ENCODE measurements around the gene MYBBP1A. TPM values are rescaled to one million over a fixed set of nuclear protein-coding genes. Genes with fewer than 3 reads are reported as not detected.

Gene MYBBP1A
- total RNA-seq, 2 donors from 2014 or later, result 28.1 to 41.6 TPM

- intact Hi-C loops (cut with DNase I, micrococcal nuclease), result no loop called here
- DNase-seq, result no peak
- ATAC-seq, result no peak
These were observed 13.0 kb downstream of the MYBBP1A start for GRCh38 chr17:4542003-4542725.

GRCh38 chr17:4541328-4542002, 13.7 kb downstream of the MYBBP1A start:
- intact Hi-C loops (cut with DNase I, micrococcal nuclease), result no loop called here
- DNase-seq (no peak), ATAC-seq (no peak)

GRCh38 chr17:4540687-4541327, 14.4 kb downstream of the MYBBP1A start:
- ATAC-seq (no peak), DNase-seq (no peak)
- intact Hi-C loops (cut with DNase I, micrococcal nuclease), result no loop called here

GRCh38 chr17:4540224-4540651, 14.9 kb downstream of the MYBBP1A start:
- ATAC-seq (peak; percentile 12), DNase-seq (no peak)
- intact Hi-C loops (cut with DNase I, micrococcal nuclease), result no loop called here

DNA sequence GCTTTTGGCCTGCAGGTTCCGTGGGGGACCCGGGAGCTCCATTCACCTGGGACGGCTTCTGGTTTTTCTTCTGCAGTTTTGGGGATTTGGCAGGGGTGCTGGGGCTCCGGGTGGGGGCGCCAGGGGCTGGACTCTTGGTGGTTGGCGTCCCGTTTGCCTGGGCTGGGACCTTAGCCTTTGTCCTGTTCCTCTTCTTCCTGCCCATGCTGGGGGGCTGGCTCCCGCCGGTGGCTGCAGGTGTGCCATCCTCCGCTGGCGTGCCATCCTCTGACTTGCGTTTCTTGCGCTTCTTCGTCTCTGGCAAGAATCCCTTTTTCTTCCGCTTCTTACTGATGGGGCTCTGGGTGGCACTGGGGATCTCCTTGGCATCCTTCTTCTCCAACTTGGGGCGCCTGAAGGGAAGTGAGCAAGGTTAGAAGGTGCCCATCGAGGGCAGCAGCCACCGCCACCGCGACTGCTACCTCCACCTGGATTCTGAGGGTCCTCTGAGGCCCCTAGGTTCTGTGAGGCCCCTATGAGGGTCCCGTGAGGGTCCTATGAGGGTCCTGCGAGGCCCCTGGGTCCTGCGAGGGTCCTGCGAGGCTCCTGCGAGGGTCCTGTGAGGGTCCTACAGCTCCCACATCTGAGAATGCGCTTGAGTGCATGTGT, 15.5 kb downstream of the MYBBP1A start:
- no peak for ATAC-seq
- DNase-seq, result no peak
- intact Hi-C loops (cut with DNase I, micrococcal nuclease), result no loop called here

- intact Hi-C loops (cut with DNase I, micrococcal nuclease), result no loop called here
- DNase-seq, result no peak
- no peak for ATAC-seq
These were observed 16.2 kb downstream of the MYBBP1A start for GRCh38 chr17:4539025-4539424.

- intact Hi-C loops (cut with DNase I, micrococcal nuclease), result no loop called here
- ATAC-seq (no peak), DNase-seq (no peak)
These were observed 16.8 kb downstream of the MYBBP1A start for GRCh38 chr17:4538236-4539002.

GRCh38 chr17:4537451-4538235, 17.5 kb downstream of the MYBBP1A start:
- DNase-seq (no peak), ATAC-seq (no peak)
- intact Hi-C loops (cut with DNase I, micrococcal nuclease), result no loop called here

GRCh38 chr17:4536742-4537411, 18.3 kb downstream of the MYBBP1A start:
- intact Hi-C loops (cut with DNase I, micrococcal nuclease), result no loop called here
- no peak for ATAC-seq
- no peak for DNase-seq

DNA sequence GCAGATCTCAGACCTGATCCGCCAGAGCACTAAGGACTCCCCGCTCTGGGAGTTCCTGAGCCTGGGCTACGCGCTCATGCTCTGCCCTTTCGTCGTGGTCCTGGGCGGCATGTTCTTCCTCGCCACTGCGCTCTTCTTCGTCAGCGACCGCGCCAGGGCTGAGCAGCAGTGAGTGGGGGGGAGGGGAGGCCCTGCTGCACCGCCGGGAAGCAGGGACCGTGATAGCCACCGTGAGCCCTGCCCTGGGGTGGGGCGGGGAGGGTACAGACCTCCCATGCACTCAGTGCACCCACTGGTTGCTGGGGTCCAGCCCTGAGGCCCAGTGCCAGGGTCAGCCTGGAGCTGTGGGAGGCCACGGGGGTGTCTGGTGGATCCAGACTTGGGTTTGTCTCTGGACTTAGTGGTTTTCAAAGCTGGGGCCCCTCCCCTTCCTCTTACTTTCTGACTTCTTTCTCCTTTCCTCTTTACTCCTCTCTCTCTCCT, 18.9 kb downstream of the MYBBP1A start:
- ATAC-seq, result peak; percentile 44
- DNase-seq, result no peak
- intact Hi-C loops (cut with DNase I, micrococcal nuclease), result no loop called here

- DNase-seq, result no peak
These were observed 19.4 kb downstream of the MYBBP1A start for GRCh38 chr17:4535667-4536258.

GRCh38 chr17:4534928-4535666, 20.1 kb downstream of the MYBBP1A start:
- ATAC-seq (no peak), DNase-seq (no peak)

More at GRCh38 chr17:4535667-4536258, 19.4 kb downstream of the MYBBP1A start:
- peak; percentile 2 for ATAC-seq
- intact Hi-C loops (cut with DNase I, micrococcal nuclease), result no loop called here

DNA sequence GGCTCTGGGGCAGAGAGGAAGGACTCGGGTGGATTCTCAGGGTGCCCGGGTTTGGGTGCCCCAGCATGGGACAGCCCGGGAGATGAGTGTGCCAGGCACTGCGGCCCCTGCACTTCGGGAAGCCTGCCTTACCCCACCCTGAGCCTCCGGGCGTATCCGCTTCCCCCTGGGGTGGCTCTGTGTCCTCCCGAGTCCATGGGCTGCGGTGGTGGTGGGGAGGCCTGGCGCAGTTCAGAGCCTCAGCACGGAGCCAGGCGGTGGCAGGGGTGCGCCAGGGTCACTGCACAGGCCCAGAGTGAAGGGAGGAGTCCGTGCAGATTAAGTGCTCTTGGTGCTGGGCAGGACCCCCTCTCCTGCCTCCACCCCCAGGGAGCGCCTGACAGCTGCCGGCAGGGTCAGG, 20.7 kb downstream of the MYBBP1A start:
- DNase-seq (no peak), ATAC-seq (peak; percentile 32)
- intact Hi-C loops (cut with DNase I, micrococcal nuclease), result no loop called here

More at GRCh38 chr17:4534928-4535666, 20.1 kb downstream of the MYBBP1A start:
- intact Hi-C loops (cut with DNase I, micrococcal nuclease), result no loop called here

DNA sequence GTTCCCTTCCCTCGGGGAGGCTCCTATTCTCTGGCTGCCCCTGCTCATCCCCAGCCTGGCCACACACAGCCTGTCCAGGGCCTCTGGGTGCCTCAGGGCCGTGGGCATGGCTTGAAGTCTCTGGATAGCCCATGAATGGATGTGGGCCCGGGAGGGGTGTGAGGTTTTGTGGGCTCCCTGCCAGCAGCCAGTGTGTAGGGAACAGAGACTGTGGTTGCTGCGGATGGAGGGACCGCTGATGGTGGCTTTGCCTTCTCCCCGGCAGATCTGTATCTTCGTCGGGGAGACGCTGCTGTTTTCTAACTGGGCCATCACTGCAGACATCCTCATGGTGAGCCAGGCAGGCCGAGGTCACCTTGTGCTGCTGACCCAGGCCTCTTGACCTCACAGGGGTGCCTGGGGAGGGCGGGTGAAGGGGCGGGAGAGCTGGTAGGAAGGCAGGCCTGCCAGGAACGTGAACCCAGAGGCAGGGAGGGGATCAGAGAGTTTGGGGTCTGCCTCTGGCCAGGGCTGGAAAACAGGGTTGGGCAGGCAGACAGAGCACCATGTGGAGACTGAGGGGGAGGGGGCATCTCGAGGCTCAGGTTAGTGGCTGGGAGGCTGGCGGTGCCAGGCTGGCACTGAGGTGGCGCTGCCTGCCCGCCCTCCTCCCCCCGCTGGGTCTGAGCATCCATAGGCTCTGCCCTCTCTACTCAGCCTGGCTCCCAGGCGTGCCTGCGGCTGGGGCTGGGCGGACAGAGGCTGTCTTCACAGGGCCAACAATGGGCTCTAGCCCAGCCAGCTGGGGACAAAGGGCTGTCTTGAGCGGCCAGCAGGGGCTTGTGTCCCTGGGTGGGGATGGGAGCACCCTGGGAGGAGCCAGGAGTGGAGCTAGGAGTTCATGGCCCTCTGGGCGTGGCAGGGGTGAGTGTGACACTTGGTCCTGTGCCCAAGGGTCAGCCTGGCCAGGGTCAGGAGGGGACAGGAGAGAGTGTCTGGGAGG, 21.4 kb downstream of the MYBBP1A start:
- intact Hi-C loops (cut with DNase I, micrococcal nuclease), result no loop called here
- peak in 1 of 2 donors; percentile 46 for DNase-seq
- ATAC-seq, result peak; percentile 67

GRCh38 chr17:4532860-4533522, 22.2 kb downstream of the MYBBP1A start:
- intact Hi-C loops (cut with DNase I, micrococcal nuclease), result no loop called here
- no peak for ATAC-seq
- no peak for DNase-seq

Data from left colon (tissue), 2 donors.